CD14-positive monocyte (primary cell): ENCODE measurements around the gene TICRR. TPM values are rescaled to one million over a fixed set of nuclear protein-coding genes. Genes with fewer than 3 reads are reported as not detected.
A peak's percentile ranks its signal among the peaks of the same experiment; 100 is the strongest.

Experiments used
- DNase-seq, 3 donors: peaks; one replicate each; pipeline ENCODE4 v3.0.0-alpha.2; 2011 to 2022
- H2AFZ ChIP-seq: 2 replicates; pipeline ENCODE4 v1.6.0; 2012; ENCODE audit warnings: mild to moderate bottlenecking, low read depth, low read length, inconsistent platforms; ENCODE audit not compliant: insufficient read depth, poor library complexity, severe bottlenecking
- H3K27ac ChIP-seq, 2 donors: 1 replicate in 1 of 2; 2 replicates in 1 of 2; pipeline ENCODE4 v1.5.1; 2012 to 2013; ENCODE audit warnings: low read length in 2 of 2, control low read depth in 1 of 2, inconsistent platforms in 1 of 2, low read depth in 1 of 2, mild to moderate bottlenecking in 1 of 2
- H3K27me3 ChIP-seq, 2 donors: one replicate each; pipeline versions ENCODE4 v1.6.0 to v1.6.1; 2011 to 2013; ENCODE audit warnings: low read length in 2 of 2; ENCODE audit not compliant: control insufficient read depth in 2 of 2, insufficient read depth in 2 of 2
- H3K36me3 ChIP-seq, 2 donors: replicated peaks in 1 of 2; 1 replicate in 1 of 2; 2 replicates in 1 of 2; pipeline versions ENCODE4 v1.5.1 to v1.6.1; 2012 to 2013; ENCODE audit warnings: low read length in 2 of 2, control low read depth in 1 of 2, inconsistent platforms in 1 of 2, mild to moderate bottlenecking in 1 of 2; ENCODE audit not compliant: insufficient read depth in 2 of 2, control insufficient read depth in 1 of 2
- H3K4me1 ChIP-seq, 2 donors: 1 replicate in 1 of 2; 2 replicates in 1 of 2; pipeline versions ENCODE4 v1.5.1 to v1.6.1; 2012 to 2013; ENCODE audit warnings: low read length in 2 of 2, control low read depth in 1 of 2, inconsistent platforms in 1 of 2, mild to moderate bottlenecking in 1 of 2, moderate library complexity in 1 of 2; ENCODE audit not compliant: insufficient read depth in 2 of 2, control insufficient read depth in 1 of 2
- H3K4me2 ChIP-seq: replicated peaks from 2 replicates; pipeline ENCODE3; 2012; ENCODE audit warnings: low read length, moderate library complexity, mild to moderate bottlenecking; ENCODE audit not compliant: poor library complexity, severe bottlenecking; ENCODE audit errors: extremely low read depth
- H3K4me3 ChIP-seq, 3 experiments: fragments of 200-600 bp in 1 of 3; sonication (generic) in 1 of 3; replicated peaks in 1 of 3; 1 replicate in 2 of 3; 2 replicates in 1 of 3; pipeline ENCODE4 v1.5.1; 2011 to 2013; ENCODE audit warnings: low read length in 3 of 3, mild to moderate bottlenecking in 3 of 3, control low read depth in 2 of 3, low read depth in 2 of 3, inconsistent platforms in 1 of 3, moderate library complexity in 1 of 3
- H3K79me2 ChIP-seq: 2 replicates; pipeline ENCODE4 v1.6.0; 2012; ENCODE audit warnings: mild to moderate bottlenecking, control low read depth, inconsistent platforms, low read length, moderate library complexity; ENCODE audit not compliant: insufficient read depth
- H3K9ac ChIP-seq: 2 replicates; pipeline ENCODE4 v1.6.0; 2017; ENCODE audit warnings: low read length, mild to moderate bottlenecking; ENCODE audit not compliant: insufficient read depth, poor library complexity, severe bottlenecking
- H3K9me3 ChIP-seq, 2 donors: replicated peaks in 1 of 2; 1 replicate in 1 of 2; 2 replicates in 1 of 2; pipeline versions ENCODE4 v1.5.1 to v1.6.1; 2012 to 2013; ENCODE audit warnings: low read length in 2 of 2, control low read depth in 1 of 2; ENCODE audit not compliant: control insufficient read depth in 1 of 2, insufficient read depth in 1 of 2
- H4K20me1 ChIP-seq: 2 replicates; pipeline ENCODE4 v1.6.0; 2012; ENCODE audit warnings: mild to moderate bottlenecking, low read length, control low read depth, moderate library complexity; ENCODE audit not compliant: insufficient read depth
- H3K27ac Mint-ChIP-seq, 7 donors: one replicate each; pipeline ENCODE4 v1.8.0; 2020; ENCODE audit warnings: mild to moderate bottlenecking in 7 of 7, mixed read lengths in 7 of 7, moderate library complexity in 6 of 7, inconsistent platforms in 2 of 7
- H3K27me3 Mint-ChIP-seq, 3 donors: one replicate each; pipeline ENCODE4 v1.8.0; 2021 to 2022; ENCODE audit warnings: low read depth in 3 of 3, mild to moderate bottlenecking in 3 of 3, mixed read lengths in 3 of 3, moderate library complexity in 3 of 3, inconsistent platforms in 1 of 3
- H3K36me3 Mint-ChIP-seq, 2 donors: one replicate each; pipeline ENCODE4 v1.8.0; 2020; ENCODE audit warnings: mixed read lengths in 2 of 2, inconsistent platforms in 1 of 2, mild to moderate bottlenecking in 1 of 2
- H3K4me1 Mint-ChIP-seq: one replicate; pipeline ENCODE4 v1.8.0; 2020; ENCODE audit warnings: mild to moderate bottlenecking, mixed read lengths
- H3K4me3 Mint-ChIP-seq, 2 donors: one replicate each; pipeline ENCODE4 v1.8.0; 2020; ENCODE audit warnings: mild to moderate bottlenecking in 2 of 2, mixed read lengths in 2 of 2, moderate library complexity in 1 of 2
- H3K9me3 Mint-ChIP-seq, 7 donors: one replicate each; pipeline ENCODE4 v1.8.0; 2020 to 2022; ENCODE audit warnings: mixed read lengths in 7 of 7, mild to moderate bottlenecking in 6 of 7, moderate library complexity in 6 of 7, inconsistent platforms in 2 of 7
- CTCF ChIP-seq: fragments of 200-600 bp; IDR thresholded peaks from one replicate; pipeline ENCODE4 v1.8.0; 2022; ENCODE audit warnings: antibody characterized with exemption, mild to moderate bottlenecking
- WGBS: methylation state at CpG from one replicate; pipeline ENCODE4 v1.1.5; 2013; ENCODE audit warnings: missing lambda C conversion rate; ENCODE audit not compliant: insufficient coverage; 5-methylcytosine and 5-hydroxymethylcytosine counted together
- intact Hi-C, 2 donors: fragments of 100-400 bp; cut with micrococcal nuclease; formaldehyde crosslinking; loops; one replicate each; pipeline versions ENCODE4 v1.15.0 to v1.15.1; 2023
- polyA plus RNA-seq, 3 donors: library from polyadenylated mRNA; depleted of rRNA in 1 of 3; unstranded in 2 of 3; stranded (reverse) in 1 of 3; fragments of 300-500 nt in 2 of 3; fragments of >200 nt in 1 of 3; fragmentation: Illumina TruSeq in 2 of 3; gene quantifications; 1 replicate in 2 of 3; 2 replicates in 1 of 3; pipeline ENCODE4 v1.2.3, GENCODE V29; 2012 to 2021

The TICRR gene
- polyA plus RNA-seq, 3 donors: not detected

- DNase-seq: no peak
- no CpG with 5 or more reads among the region's 2 CpGs for WGBS
- H4K20me1 ChIP-seq: no peaks in the 10 kb centered on the region
- no peaks in the 10 kb centered on the region for H3K79me2 ChIP-seq
- Mint-ChIP-seq H3K27ac (no peak overlapping the region), H3K4me1 (no peaks in the 10 kb centered on the region), H3K4me3 (no peak overlapping the region), H3K36me3 (peaks cover 69 to 94% of the 10 kb centered on the region in 2 donors), H3K27me3 (no peaks in the 10 kb centered on the region), H3K9me3 (peaks cover 13 to 22% (median 19%) of the 10 kb centered on the region in 7 donors)
- no peaks in the 10 kb centered on the region for H3K4me1 ChIP-seq
- no peak overlapping the region for H3K4me3 ChIP-seq
- intact Hi-C loops: no loop called here
- peaks cover 4 to 19% of the 10 kb centered on the region in 2 donors for H3K9me3 ChIP-seq
- no peak overlapping the region for H3K9ac ChIP-seq
- H3K27ac ChIP-seq: no peak overlapping the region
- H3K27me3 ChIP-seq: no peaks in the 10 kb centered on the region
- H2AFZ ChIP-seq: no peak overlapping the region
- peaks cover 65 to 95% of the 10 kb centered on the region in 2 donors for H3K36me3 ChIP-seq
- no peak overlapping the region for H3K4me2 ChIP-seq
- TF ChIP-seq CTCF: no peak
These were observed 37.8 kb downstream of the TICRR start for GRCh38 chr15:89613031-89613430.

GRCh38 chr15:89614164-89614563 is 38.9 kb downstream of the TICRR start:
- H3K36me3 Mint-ChIP-seq: peaks cover 70 to 96% of the 10 kb centered on the region in 2 donors
- intact Hi-C loops: no loop called here

More at GRCh38 chr15:89614164-89614563, 38.9 kb downstream of the TICRR start:
- Mint-ChIP-seq H3K4me1 (no peaks in the 10 kb centered on the region), H3K4me3 (no peak overlapping the region), H3K27ac (peak overlapping the region in 1 of 7 donors; percentile 40), H3K9me3 (peaks cover 13 to 22% (median 19%) of the 10 kb centered on the region in 7 donors), H3K27me3 (no peaks in the 10 kb centered on the region)
- Histone ChIP-seq H3K4me1 (no peaks in the 10 kb centered on the region), H3K79me2 (no peaks in the 10 kb centered on the region), H3K4me3 (no peak overlapping the region), H3K27me3 (no peaks in the 10 kb centered on the region), H3K27ac (no peak overlapping the region), H2AFZ (no peak overlapping the region), H4K20me1 (no peaks in the 10 kb centered on the region), H3K36me3 (peaks cover 70 to 95% of the 10 kb centered on the region in 2 donors), H3K4me2 (no peak overlapping the region), H3K9ac (no peak overlapping the region), H3K9me3 (peaks cover 4 to 19% of the 10 kb centered on the region in 2 donors)
- DNase-seq: no peak
- no CpG with 5 or more reads among the region's 1 CpG for WGBS
- no peak for TF ChIP-seq CTCF
